Stimulated activated naive CD8-positive, alpha-beta T cell treated with anti-CD3 and anti-CD28 coated beads, Interleukin-15, amount 100 ng/mL, for 72 hours (primary cell): ENCODE measurements around the gene CPNE2.
"Not testable (repeated sequence)": the region's sequence is repeated elsewhere in the genome, so short reads cannot be mapped to it uniquely, and the experiment has no call there.

Source experiments
- ATAC-seq: fragments of 150-1000 bp; cut with Tn5 transposase; 2 replicates; pipeline ENCODE4 v1.10.0; 2021; ENCODE audit warnings: mild to moderate bottlenecking, moderate library complexity
- DNase-seq, 2 donors: peaks; one replicate each; pipeline ENCODE4 v3.0.0; 2021 to 2022
- H3K27ac Mint-ChIP-seq, 2 donors: one replicate each; pipeline ENCODE4 v1.8.0; 2022; ENCODE audit warnings: mild to moderate bottlenecking in 2 of 2, mixed read lengths in 2 of 2, moderate library complexity in 2 of 2
- H3K27me3 Mint-ChIP-seq: one replicate; pipeline ENCODE4 v1.8.0; 2022; ENCODE audit warnings: mixed read lengths
- H3K4me1 Mint-ChIP-seq: one replicate; pipeline ENCODE4 v1.8.0; 2022; ENCODE audit warnings: mild to moderate bottlenecking, mixed read lengths
- H3K4me3 Mint-ChIP-seq, 2 donors: one replicate each; pipeline ENCODE4 v1.8.0; 2022; ENCODE audit warnings: mild to moderate bottlenecking in 2 of 2, mixed read lengths in 2 of 2, moderate library complexity in 1 of 2
- H3K9me3 Mint-ChIP-seq, 2 donors: one replicate each; pipeline ENCODE4 v1.8.0; 2022; ENCODE audit warnings: mixed read lengths in 2 of 2

CPNE2 gene

DNA sequence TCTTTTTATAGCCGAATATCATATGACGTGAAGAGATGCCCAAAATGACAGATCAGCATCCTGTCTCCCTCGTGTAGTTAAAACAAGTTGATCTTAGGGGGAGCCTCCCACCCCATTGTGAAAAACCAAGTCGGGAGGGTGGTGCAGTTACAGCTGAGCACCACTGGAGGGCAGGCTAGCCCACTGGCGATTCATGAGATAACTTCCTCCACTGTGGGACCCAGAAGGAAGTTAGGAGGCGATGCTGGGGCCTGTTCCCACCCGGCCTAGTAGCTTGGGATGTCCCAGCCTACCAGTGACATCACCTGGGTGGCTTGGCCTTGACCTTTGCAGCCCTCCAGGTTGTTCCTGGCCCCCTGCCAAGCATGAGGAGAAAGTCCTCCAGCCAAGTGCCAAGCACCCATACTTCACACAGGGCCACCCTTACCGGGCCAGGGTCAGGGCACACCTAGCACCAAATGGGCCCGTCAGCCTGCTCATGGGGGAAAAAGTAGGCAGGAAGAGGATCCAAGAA lies 8.1 kb upstream of the CPNE2 start:
- Mint-ChIP-seq H3K9me3 (no peaks in the 10 kb centered on the region), H3K27ac (peak overlapping the region; percentile 59 to 94), H3K4me3 (no peak overlapping the region), H3K4me1 (peaks cover 19% of the 10 kb centered on the region), H3K27me3 (no peaks in the 10 kb centered on the region)
- ATAC-seq (peak; percentile 89), DNase-seq (peak; percentile 71 to 81)

DNA sequence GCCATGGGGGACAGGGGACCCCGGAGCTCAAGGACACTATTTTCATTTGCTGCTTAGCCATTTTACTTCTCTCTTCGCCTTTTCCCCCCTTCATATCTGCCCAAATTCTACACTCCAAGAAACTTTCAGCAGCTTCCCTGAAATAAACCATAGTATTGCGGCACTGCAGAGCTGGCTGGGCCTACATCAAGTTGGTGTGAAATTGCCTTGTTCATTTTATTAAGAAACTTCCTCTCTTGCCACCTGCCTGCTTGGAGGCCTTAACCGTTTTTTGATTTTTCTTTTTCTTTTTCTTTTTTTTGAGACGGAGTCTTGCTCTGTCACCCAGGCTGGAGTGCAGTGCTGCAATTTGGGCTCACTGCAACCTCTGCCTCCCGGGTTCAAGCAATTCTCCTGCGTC lies 7.4 kb upstream of the CPNE2 start:
- DNase-seq = no peak
- Mint-ChIP-seq H3K27me3 (no peaks in the 10 kb centered on the region), H3K4me3 (no peak overlapping the region), H3K27ac (peak overlapping the region in 1 of 2 donors; percentile 90), H3K4me1 (peaks cover 14% of the 10 kb centered on the region), H3K9me3 (no peaks in the 10 kb centered on the region)
- ATAC-seq = no peak

DNA sequence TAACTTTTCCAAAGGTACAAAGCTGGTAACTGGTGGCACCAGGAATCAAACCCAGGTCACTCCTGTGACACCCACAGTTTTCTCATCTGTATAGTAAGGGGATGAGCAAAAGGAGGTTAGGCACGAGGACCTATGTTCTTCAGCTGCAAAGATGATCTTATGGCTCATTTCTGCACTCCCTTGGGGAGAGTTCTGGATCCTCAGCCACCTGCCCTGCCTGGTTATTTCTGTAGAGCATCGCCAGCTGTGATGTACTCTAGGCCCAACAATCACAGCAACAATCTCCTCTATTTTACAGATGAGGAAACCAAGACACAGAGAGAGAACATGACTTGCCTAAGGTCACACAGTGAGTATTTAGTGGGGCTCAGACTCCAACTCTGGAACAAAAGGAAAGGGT lies 5.4 kb upstream of the CPNE2 start:
- peaks cover 12% of the 10 kb centered on the region for H3K27me3 Mint-ChIP-seq
- H3K4me3 Mint-ChIP-seq = no peak overlapping the region
- ATAC-seq = no peak
- DNase-seq = no peak
- peaks cover 25% of the 10 kb centered on the region for H3K4me1 Mint-ChIP-seq
- peak overlapping the region in 1 of 2 donors; percentile 71 for H3K27ac Mint-ChIP-seq
- no peaks in the 10 kb centered on the region for H3K9me3 Mint-ChIP-seq

DNA sequence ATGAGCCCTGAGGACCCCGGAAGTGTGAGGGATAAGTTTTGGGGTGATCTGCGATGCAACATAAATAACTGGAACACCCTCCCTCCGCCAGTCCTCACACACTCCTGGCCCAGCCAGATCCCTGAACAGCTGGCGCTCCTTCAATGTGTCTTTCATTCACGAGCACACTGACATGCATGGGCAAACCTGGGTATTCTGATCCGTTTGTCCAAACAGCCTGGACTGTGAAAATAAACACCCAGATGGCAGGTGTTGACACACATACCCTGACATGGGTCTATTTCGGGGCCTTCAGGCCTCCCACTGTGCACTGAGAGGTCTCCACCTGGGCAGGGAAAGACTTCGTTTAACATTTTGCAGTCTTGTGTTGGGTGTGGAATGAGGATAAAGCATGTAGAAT lies 3.0 kb upstream of the CPNE2 start:
- no peak for DNase-seq
- Mint-ChIP-seq H3K27ac (peak overlapping the region in 1 of 2 donors; percentile 59), H3K4me3 (no peak overlapping the region), H3K27me3 (peaks cover 24% of the 10 kb centered on the region), H3K4me1 (peaks cover 21% of the 10 kb centered on the region), H3K9me3 (no peaks in the 10 kb centered on the region)
- no peak for ATAC-seq

DNA sequence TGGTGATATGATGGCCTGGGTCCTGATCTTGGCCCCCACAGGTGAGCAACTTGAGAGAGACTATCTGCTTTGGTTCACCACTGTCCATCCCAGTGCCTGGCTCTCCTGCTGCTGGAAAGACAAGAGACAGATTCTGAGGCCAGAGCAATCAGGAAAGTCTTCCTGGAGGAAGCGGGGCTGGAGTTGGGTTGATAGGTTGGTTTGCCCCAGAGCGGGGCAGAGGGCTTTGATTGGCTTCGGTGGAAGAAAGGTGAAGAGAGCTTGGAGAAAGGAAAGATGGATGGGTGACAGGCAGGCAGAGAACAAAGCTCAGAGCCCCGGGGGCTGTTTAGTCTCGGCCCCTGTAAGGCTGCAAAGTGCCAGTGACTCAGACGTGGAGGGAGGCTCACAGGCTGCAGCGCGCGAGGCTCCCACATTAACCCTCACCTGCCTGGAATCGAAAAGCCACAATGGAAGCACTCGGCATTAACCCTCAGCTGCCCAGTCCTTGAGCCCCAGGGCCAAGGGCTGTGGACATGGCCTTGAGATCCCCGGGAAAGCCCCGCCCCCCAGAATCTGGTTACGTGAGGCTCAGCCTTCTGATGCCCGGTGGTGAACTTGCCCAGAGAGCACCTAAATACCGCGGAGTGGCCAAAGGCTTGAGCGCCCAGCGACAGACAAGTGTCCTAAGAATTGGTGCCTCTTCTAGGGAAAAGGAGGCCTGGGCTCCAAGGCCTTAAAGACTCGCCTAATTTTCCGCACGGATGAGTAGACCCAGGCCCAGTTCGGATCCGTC lies 996 bp upstream of the CPNE2 start:
- Mint-ChIP-seq H3K9me3 (no peaks in the 10 kb centered on the region), H3K27ac (peak overlapping the region; percentile 21 to 85), H3K27me3 (peaks cover 30% of the 10 kb centered on the region), H3K4me3 (peak overlapping the region; percentile 73 to 74), H3K4me1 (peaks cover 19% of the 10 kb centered on the region)
- DNase-seq (no peak), ATAC-seq (no peak)

DNA sequence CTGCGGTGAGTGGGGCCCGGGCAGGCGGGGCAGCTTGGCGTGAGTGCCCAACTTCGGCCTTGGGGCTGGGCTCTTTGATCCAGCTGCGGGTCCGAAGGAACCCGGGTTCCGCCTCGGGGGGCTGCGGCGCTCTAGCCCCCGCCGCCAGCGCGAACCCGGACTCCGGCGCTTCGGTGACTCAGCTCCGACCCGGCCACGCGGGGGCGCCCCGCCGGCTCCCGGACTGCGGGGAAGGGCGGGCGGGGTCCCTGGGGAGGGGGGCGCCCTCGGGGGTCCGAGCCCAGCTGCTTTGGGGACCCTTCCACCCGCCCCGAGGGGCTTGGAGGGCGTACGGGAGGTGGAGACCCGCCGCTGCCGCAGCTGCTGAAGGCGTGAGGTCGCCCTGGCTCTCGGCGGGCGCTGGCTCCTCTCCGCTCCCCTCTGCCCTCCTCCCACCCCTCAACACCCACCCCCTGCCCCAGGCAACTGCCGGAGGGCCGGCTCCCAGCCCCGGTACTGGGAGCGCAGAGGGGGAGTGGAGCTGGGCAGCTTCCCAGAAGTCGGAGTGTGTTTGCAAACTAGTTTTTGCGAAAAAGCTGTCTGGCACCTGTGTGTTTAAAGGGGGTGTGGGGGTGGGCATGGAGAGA lies 516 bp downstream of the CPNE2 start:
- peaks cover 26% of the 10 kb centered on the region for H3K4me1 Mint-ChIP-seq
- H3K27ac Mint-ChIP-seq = peak overlapping the region in 1 of 2 donors; percentile 61
- peaks cover 30% of the 10 kb centered on the region for H3K27me3 Mint-ChIP-seq
- H3K4me3 Mint-ChIP-seq = peak overlapping the region; percentile 77 to 78
- no peaks in the 10 kb centered on the region for H3K9me3 Mint-ChIP-seq
- peak; percentile 72 for ATAC-seq
- peak; percentile 54 to 62 for DNase-seq

DNA sequence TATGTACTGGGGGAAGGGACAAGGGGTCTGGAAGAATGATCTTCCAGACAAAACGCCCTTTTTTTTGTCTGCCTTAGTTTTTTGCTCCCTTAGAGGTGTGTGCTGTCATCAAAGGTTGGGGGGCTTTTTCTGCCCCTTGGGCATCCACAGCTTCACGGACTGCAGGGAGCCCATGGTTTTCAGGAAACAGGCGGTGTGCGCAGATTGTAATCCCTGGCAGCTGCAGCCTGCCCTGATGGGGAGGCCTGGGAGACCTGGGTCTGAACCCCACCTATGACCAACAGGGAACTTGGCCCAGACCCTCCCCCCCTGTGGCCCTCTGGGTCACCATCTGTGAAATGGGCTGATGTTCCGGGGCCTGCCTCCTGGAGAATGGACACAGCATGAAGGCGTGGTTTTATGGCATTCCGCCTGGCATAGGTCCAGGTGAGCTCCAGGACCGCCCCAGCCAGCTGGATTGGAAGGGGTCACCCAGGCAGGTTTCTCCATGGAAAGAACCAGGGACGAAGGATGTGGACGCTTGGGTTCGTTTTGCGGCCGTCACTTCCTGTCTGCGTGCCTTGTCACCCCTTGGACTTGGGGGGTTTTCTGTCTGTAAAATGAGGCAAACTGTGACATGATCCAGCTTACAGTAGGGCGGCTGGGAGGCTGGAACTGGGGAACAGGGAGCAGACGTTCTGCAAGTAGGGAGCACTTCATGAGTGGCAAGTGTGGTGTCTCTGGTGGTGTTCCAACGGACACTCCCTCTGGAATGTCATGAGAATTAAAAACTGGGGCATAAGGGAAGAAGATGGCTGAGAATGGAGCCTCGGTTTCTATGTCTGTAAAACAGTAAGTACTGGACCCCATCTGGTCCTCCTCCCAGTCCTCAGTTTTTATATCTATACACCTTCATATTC lies 1.5 kb downstream of the CPNE2 start:
- Mint-ChIP-seq H3K9me3 (no peaks in the 10 kb centered on the region), H3K4me1 (peaks cover 31% of the 10 kb centered on the region), H3K27me3 (peaks cover 30% of the 10 kb centered on the region), H3K27ac (peak overlapping the region in 1 of 2 donors; percentile 64), H3K4me3 (peak overlapping the region; percentile 77 to 78)
- ATAC-seq (no peak), DNase-seq (no peak)

DNA sequence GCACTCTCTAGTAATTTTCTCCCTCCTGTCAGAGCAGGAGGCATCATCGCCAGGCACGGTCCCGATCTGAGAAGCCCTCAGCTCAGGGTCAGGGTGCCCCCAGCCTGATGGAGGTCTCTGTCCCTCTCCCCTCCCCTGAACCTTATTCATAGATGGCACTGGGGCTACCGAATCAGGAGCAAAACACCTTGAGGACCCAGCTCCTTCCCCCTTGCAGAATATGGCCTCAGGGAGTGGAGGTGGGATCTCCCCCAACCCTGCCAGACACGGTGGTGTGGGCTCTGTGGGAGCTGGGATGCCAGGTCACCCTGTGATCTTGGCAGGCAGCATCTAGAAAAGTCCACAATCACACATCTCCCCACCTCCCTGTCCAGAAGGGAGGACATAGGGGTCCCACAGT lies 2.5 kb downstream of the CPNE2 start:
- Mint-ChIP-seq H3K27ac (no peak overlapping the region), H3K9me3 (no peaks in the 10 kb centered on the region), H3K4me3 (no peak overlapping the region), H3K4me1 (peaks cover 31% of the 10 kb centered on the region), H3K27me3 (peaks cover 30% of the 10 kb centered on the region)
- DNase-seq (no peak), ATAC-seq (no peak)

DNA sequence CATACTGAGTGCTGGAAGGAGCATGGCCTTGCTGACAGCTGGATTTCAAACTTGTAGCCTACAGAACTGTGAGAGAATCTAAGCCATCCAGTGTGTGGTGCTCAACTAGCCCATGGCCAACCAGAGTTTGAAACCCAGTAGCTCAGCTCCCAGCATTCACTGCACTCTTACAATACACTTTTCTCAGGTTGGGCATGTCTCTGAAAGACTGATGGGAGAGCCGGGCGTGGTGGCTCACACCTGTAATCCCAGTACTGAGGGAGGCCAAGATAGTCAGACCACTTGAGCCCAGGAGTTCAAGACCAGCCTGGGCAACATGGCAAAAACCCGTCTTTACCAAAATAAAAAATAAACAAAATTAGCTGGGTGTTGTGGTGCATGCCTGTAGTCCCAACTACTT lies 3.8 kb downstream of the CPNE2 start:
- no peak overlapping the region for H3K4me3 Mint-ChIP-seq
- H3K27ac Mint-ChIP-seq = no peak overlapping the region
- ATAC-seq (no peak), DNase-seq (no peak)
- H3K4me1 Mint-ChIP-seq = peaks cover 28% of the 10 kb centered on the region
- peaks cover 26% of the 10 kb centered on the region for H3K27me3 Mint-ChIP-seq
- H3K9me3 Mint-ChIP-seq = no peaks in the 10 kb centered on the region

DNA sequence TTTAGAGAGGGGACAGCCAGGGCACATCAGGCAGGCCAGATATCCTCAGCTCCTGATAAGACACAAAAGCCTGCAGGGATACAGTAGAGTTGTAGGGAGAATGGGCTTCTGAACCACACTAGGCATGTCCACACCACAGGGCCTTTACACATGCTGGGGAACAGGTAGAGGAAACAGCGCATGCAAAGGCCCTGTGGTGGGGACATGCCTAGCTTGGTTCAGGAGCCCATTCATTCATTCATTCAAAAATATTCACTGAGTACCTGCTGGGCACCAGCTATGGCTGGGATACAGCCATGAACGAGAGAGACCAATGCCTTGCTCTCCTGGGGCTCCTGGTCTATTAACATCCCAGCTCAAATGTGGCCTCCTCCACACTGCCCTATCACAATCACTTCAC lies 4.4 kb downstream of the CPNE2 start:
- no peak overlapping the region for H3K27ac Mint-ChIP-seq
- H3K4me1 Mint-ChIP-seq = peaks cover 22% of the 10 kb centered on the region
- ATAC-seq (no peak), DNase-seq (no peak)
- H3K9me3 Mint-ChIP-seq = no peaks in the 10 kb centered on the region
- no peak overlapping the region for H3K4me3 Mint-ChIP-seq
- H3K27me3 Mint-ChIP-seq = peaks cover 20% of the 10 kb centered on the region

DNA sequence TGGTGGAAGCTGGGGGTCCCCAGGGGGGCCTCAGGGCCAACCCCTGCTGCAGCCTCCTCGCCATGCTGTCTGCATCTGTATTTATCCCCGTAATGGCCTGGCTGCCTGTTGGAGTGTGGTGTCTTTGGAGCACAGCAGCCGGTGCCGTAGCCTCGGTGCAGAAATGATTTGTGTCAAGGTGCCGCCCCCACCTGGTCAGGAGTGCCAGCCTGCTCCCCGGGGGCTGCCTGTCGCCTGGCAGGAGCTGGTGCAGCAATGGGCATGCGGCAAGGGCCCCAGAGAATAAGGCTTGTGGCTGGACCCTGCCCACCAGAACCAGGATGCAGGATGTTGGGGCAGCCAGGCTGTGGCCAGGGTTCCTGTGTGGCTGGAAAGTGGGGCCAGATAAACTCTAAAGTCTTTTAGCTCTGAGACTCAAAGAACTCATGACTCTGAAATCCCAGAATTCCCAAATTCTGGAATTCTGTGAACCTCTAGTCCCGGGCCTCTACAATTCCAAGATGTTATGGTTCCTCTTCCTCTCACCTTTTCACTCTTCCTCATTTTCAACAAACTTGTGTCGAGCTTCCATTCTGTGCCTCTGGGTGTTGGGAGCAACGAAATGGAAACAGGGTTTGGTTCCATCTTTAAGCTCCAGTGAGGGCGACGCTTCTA lies 5.9 kb downstream of the CPNE2 start:
- no peak overlapping the region for H3K27ac Mint-ChIP-seq
- peaks cover 18% of the 10 kb centered on the region for H3K4me1 Mint-ChIP-seq
- DNase-seq (no peak), ATAC-seq (peak; percentile 44)
- peaks cover 17% of the 10 kb centered on the region for H3K27me3 Mint-ChIP-seq
- H3K4me3 Mint-ChIP-seq = no peak overlapping the region
- no peaks in the 10 kb centered on the region for H3K9me3 Mint-ChIP-seq

DNA sequence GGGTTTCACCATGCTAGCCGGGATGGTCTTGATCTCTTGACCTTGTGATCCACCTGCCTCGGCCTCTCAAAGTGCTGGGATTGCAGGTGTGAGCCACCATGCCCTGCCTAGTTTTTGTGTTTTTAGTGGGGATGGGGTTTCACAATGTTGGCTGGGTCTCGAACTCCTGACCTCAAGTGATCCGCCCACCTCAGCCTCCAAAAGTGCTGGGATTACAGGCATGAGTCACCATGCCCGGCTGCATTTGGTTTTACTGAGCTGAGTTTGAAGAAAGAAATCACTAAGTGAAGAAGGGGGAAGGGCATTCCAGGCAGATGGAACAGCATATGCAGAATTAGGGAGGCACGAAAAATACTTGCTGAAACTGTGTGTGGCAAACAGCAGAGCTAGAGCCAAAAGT lies 7.6 kb downstream of the CPNE2 start:
- peaks cover 20% of the 10 kb centered on the region for H3K4me1 Mint-ChIP-seq
- not testable (repeated sequence) for ATAC-seq, H3K9me3 Mint-ChIP-seq, DNase-seq, H3K4me3 Mint-ChIP-seq, H3K27ac Mint-ChIP-seq, H3K27me3 Mint-ChIP-seq

DNA sequence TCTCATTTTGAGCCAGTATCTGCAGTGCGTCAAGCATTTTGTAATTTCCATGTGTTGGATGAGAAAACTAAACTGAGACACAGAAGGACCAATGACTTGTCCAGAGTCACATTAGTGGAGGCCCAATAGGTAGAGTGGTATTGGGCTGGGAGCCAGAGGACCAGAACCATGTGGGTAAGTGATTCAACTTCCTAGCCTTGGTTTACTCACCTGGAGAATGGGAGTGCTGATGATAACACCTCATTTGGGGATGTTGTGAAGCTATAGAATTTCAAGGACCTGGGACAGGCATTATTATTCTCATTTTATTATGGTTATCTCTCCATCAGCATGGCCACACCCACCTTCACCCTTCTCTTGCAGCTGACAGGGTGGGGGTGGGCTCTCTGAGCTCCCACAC lies 8.1 kb downstream of the CPNE2 start:
- Mint-ChIP-seq H3K27me3 (no peaks in the 10 kb centered on the region), H3K4me1 (peaks cover 23% of the 10 kb centered on the region), H3K27ac (no peak overlapping the region), H3K9me3 (no peaks in the 10 kb centered on the region), H3K4me3 (no peak overlapping the region)
- no peak for DNase-seq
- no peak for ATAC-seq

DNA sequence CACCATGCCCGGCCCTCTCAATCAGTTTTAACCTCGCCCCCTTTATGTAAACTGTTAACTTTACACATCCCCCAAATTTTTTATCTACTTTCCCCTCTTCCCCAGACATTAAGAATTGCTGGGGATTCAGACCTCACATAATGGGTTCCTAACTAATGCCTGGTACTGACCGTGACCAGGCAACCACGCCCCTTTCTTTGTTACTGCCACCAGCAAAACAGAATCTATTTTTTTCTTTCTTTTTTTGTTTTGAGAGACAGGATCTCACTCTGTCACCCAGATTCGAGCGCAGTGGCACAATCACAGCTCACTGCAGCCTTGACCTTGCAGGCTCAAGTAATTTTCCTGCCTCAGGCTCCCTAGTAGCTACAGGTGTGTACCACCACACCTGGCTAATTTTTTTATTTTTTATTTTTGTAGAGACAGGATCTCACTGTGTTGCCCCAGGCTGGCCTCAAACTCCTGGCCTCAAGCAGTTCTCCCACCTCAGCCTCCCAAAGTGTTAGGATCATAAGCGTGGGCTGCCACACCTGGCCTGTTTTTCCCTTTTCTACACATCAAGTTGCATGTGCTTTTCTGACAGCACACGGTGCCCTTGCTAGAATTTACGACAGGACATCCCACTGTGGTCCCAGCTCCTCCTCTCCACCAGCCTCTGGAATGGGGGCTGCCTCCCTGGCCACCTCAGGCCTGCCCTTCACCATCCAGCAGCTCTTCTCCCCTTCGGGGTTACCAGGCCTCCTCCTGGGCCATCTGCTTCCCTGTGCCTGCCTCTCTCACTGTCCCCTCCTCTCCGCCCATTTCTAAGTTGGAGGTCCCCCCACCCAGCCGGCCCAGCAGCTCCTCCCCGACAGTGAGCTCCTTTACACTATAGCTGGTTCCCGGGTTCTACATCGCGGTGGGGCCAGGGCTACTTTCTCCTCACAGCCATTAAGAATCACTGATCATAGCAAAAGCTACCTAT lies 10.8 kb downstream of the CPNE2 start:
- Mint-ChIP-seq H3K4me3 (no peak overlapping the region), H3K4me1 (peaks cover 28% of the 10 kb centered on the region), H3K27me3 (no peaks in the 10 kb centered on the region), H3K9me3 (no peaks in the 10 kb centered on the region), H3K27ac (peak overlapping the region in 1 of 2 donors; percentile 85)
- DNase-seq = no peak
- no peak for ATAC-seq
